HFFc6 (cell line): ENCODE data around the gene CFAP68. TPM values are rescaled to one million over a fixed set of nuclear protein-coding genes. Genes with fewer than 3 reads are reported as not detected.
A peak's percentile ranks its signal among the peaks of the same experiment; 100 is the strongest.

ENCODE experiments used
- DNase-seq: peaks from one replicate; pipeline ENCODE4 v3.0.0-alpha.2; 2018
- H3K27ac Mint-ChIP-seq: 2 replicates; pipeline ENCODE4 v1.8.0; 2020; ENCODE audit warnings: mild to moderate bottlenecking, mixed read lengths
- H3K27me3 Mint-ChIP-seq: 2 replicates; pipeline ENCODE4 v1.8.0; 2021; ENCODE audit warnings: mild to moderate bottlenecking, moderate library complexity, mixed read lengths; ENCODE audit not compliant: insufficient read depth
- H3K36me3 Mint-ChIP-seq: 2 replicates; pipeline ENCODE4 v1.8.0; 2021; ENCODE audit warnings: low read depth, mixed read lengths
- H3K4me1 Mint-ChIP-seq: 2 replicates; pipeline ENCODE4 v1.8.0; 2020; ENCODE audit warnings: low read depth, mixed read lengths
- H3K4me3 Mint-ChIP-seq: 2 replicates; pipeline ENCODE4 v1.8.0; 2020; ENCODE audit warnings: mild to moderate bottlenecking, moderate library complexity, mixed read lengths
- H3K9me3 Mint-ChIP-seq: 2 replicates; pipeline ENCODE4 v1.8.0; 2020; ENCODE audit warnings: mild to moderate bottlenecking, mixed read lengths
- CTCF ChIP-seq: fragments of 200-600 bp; sonication (generic); IDR thresholded peaks from 2 replicates; pipeline ENCODE4 v1.5.0; 2021; ENCODE audit warnings: antibody characterized with exemption, mild to moderate bottlenecking
- total RNA-seq, 6 experiments: library from RNA; stranded (reverse); fragmentation: NEBNext Ultra II Directional; extraction: Animal tissue kit (Norgen Biotek cat#: 25700); gene quantifications; 2 replicates in 1 of 6; 3 replicates in 5 of 6; pipeline ENCODE4 v1.2.3, GENCODE V29; 2021

CFAP68 gene
- total RNA-seq, 6 experiments from 2014 or later, result 10.3 to 15.6 (median 12.5) TPM

GRCh38 chr11:111870522-111870885 is 8.8 kb upstream of the CFAP68 start:
- no peaks in the 10 kb centered on the region for H3K9me3 Mint-ChIP-seq
- H3K36me3 Mint-ChIP-seq, result peaks cover 21% of the 10 kb centered on the region; the same call in 1 of the 2 replicates
- no peaks in the 10 kb centered on the region for H3K27me3 Mint-ChIP-seq
- no peak for DNase-seq
- H3K4me3 Mint-ChIP-seq, result peak overlapping the region; percentile 99
- peak overlapping the region; percentile 96 for H3K27ac Mint-ChIP-seq
- H3K4me1 Mint-ChIP-seq, result peaks cover 19% of the 10 kb centered on the region
- TF ChIP-seq CTCF, result no peak

GRCh38 chr11:111870886-111871692 is 8.3 kb upstream of the CFAP68 start, which contains the start of gene ALG9:
TSS of gene ALG9 (minus strand) at chr11:111871581. CDS start at chr11:111871482, 99 bp downstream.
- peak; percentile 88 for DNase-seq
- Mint-ChIP-seq H3K27me3 (no peaks in the 10 kb centered on the region), H3K4me3 (peak within 1 kb of the TSS; percentile 99), H3K36me3 (peaks cover 21% of the 10 kb centered on the region; the same call in 1 of the 2 replicates), H3K4me1 (peaks cover 19% of the 10 kb centered on the region), H3K27ac (peak within 1 kb of the TSS; percentile 96), H3K9me3 (no peaks in the 10 kb centered on the region)
- TF ChIP-seq CTCF, result peak; percentile 70

- Mint-ChIP-seq H3K4me1 (peaks cover 19% of the 10 kb centered on the region), H3K9me3 (no peaks in the 10 kb centered on the region), H3K36me3 (peaks cover 15% of the 10 kb centered on the region; the same call in 1 of the 2 replicates), H3K27ac (peak overlapping the region; percentile 70), H3K27me3 (no peaks in the 10 kb centered on the region), H3K4me3 (peak overlapping the region; percentile 99)
- TF ChIP-seq CTCF, result no peak
- DNase-seq, result no peak
Observed at GRCh38 chr11:111871693-111872161, 7.6 kb upstream of the CFAP68 start.

- Mint-ChIP-seq H3K27me3 (no peaks in the 10 kb centered on the region), H3K36me3 (peaks cover 5% of the 10 kb centered on the region), H3K9me3 (no peaks in the 10 kb centered on the region), H3K4me1 (peaks cover 17% of the 10 kb centered on the region), H3K4me3 (peak overlapping the region; percentile 93), H3K27ac (peak overlapping the region; percentile 99)
- peak; percentile 10 for DNase-seq
- TF ChIP-seq CTCF, result no peak
Observed at GRCh38 chr11:111878385-111878848, 924 bp upstream of the CFAP68 start.

GRCh38 chr11:111879637-111879960 is 258 bp downstream of the CFAP68 start:
- H3K4me1 Mint-ChIP-seq, result peaks cover 17% of the 10 kb centered on the region
- TF ChIP-seq CTCF, result no peak

More at GRCh38 chr11:111879637-111879960, 258 bp downstream of the CFAP68 start:
- Mint-ChIP-seq H3K9me3 (no peaks in the 10 kb centered on the region), H3K27me3 (no peaks in the 10 kb centered on the region), H3K4me3 (peak overlapping the region; percentile 93), H3K27ac (peak overlapping the region; percentile 99), H3K36me3 (peaks cover 5% of the 10 kb centered on the region)
- no peak for DNase-seq
